Breast epithelium (tissue), 3 donors: Measurements from ENCODE around the gene ACSF2.

Experiments
- POLR2A ChIP-seq: fragments of 450-650 bp; IDR thresholded peaks from one replicate; pipeline ENCODE4 v1.6.1; 2016; ENCODE audit warnings: antibody characterized with exemption, mild to moderate bottlenecking, moderate library complexity
- POLR2AphosphoS5 ChIP-seq, 3 donors: sonication (generic); formaldehyde crosslinking; IDR thresholded peaks; one replicate each; pipeline ENCODE4 v1.6.1; 2017; ENCODE audit warnings: antibody characterized with exemption in 3 of 3
- TF ChIP-seq, protein P1 (sequence below), 3 donors: fragments of 450-650 bp; IDR thresholded peaks; one replicate each; pipeline ENCODE4 v1.5.1; 2016 to 2017; ENCODE audit warnings: antibody characterized with exemption in 3 of 3, mild to moderate bottlenecking in 3 of 3, moderate library complexity in 3 of 3

DNA sequence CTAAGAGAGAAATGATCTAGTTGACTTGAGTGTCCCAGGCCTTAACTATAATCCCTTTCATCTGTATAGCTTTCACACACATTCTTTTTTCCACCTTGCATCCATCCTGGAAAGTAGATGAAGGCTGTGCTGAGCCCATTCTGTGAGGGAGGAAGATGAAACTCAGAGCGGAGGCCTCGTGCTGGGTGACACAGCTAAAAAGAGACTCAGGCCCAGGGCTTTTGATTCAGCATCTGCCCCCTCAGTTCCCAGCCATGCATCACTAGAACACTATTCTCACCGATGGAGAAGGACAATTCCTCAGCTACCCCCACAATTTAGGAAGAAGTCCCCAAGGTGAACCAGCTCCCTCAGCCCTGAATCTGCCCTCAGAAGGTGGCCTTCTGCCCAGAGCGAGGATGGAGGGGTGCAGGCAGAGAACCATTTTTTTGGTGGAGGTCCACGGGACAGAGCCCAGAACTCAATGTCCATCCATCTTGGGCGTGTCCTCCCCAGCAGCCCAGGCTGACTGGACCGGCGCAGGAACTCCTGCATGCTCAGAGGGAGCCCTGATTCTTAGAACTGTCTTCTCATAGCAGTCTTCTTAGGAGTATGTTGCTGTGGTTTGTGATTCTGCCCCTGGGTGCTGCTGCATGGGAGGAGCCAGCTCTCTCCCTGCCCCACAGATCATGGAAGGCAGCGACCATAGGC is 76.4 kb downstream of the ACSF2 start:
- TF ChIP-seq POLR2AphosphoS5 (IDR thresholded peaks at IDR 0.05): no peak
- TF ChIP-seq, protein P1, sequence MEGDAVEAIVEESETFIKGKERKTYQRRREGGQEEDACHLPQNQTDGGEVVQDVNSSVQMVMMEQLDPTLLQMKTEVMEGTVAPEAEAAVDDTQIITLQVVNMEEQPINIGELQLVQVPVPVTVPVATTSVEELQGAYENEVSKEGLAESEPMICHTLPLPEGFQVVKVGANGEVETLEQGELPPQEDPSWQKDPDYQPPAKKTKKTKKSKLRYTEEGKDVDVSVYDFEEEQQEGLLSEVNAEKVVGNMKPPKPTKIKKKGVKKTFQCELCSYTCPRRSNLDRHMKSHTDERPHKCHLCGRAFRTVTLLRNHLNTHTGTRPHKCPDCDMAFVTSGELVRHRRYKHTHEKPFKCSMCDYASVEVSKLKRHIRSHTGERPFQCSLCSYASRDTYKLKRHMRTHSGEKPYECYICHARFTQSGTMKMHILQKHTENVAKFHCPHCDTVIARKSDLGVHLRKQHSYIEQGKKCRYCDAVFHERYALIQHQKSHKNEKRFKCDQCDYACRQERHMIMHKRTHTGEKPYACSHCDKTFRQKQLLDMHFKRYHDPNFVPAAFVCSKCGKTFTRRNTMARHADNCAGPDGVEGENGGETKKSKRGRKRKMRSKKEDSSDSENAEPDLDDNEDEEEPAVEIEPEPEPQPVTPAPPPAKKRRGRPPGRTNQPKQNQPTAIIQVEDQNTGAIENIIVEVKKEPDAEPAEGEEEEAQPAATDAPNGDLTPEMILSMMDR (IDR thresholded peaks at IDR 0.05): no peak
- no peak for TF ChIP-seq POLR2A
